HFFc6 (cell line): Measurements from ENCODE around the gene USP36. TPM values are rescaled to one million over a fixed set of nuclear protein-coding genes. Genes with fewer than 3 reads are reported as not detected.
"Not testable (repeated sequence)": the region's sequence is repeated elsewhere in the genome, so short reads cannot be mapped to it uniquely, and the experiment has no call there.

ENCODE experiments used
- DNase-seq: peaks from one replicate; pipeline ENCODE4 v3.0.0-alpha.2; 2018
- H3K27ac Mint-ChIP-seq: 2 replicates; pipeline ENCODE4 v1.8.0; 2020; ENCODE audit warnings: mild to moderate bottlenecking, mixed read lengths
- H3K27me3 Mint-ChIP-seq: 2 replicates; pipeline ENCODE4 v1.8.0; 2021; ENCODE audit warnings: mild to moderate bottlenecking, moderate library complexity, mixed read lengths; ENCODE audit not compliant: insufficient read depth
- H3K36me3 Mint-ChIP-seq: 2 replicates; pipeline ENCODE4 v1.8.0; 2021; ENCODE audit warnings: low read depth, mixed read lengths
- H3K4me1 Mint-ChIP-seq: 2 replicates; pipeline ENCODE4 v1.8.0; 2020; ENCODE audit warnings: low read depth, mixed read lengths
- H3K4me3 Mint-ChIP-seq: 2 replicates; pipeline ENCODE4 v1.8.0; 2020; ENCODE audit warnings: mild to moderate bottlenecking, moderate library complexity, mixed read lengths
- H3K9me3 Mint-ChIP-seq: 2 replicates; pipeline ENCODE4 v1.8.0; 2020; ENCODE audit warnings: mild to moderate bottlenecking, mixed read lengths
- CTCF ChIP-seq: fragments of 200-600 bp; sonication (generic); IDR thresholded peaks from 2 replicates; pipeline ENCODE4 v1.5.0; 2021; ENCODE audit warnings: antibody characterized with exemption, mild to moderate bottlenecking
- total RNA-seq, 6 experiments: library from RNA; stranded (reverse); fragmentation: NEBNext Ultra II Directional; extraction: Animal tissue kit (Norgen Biotek cat#: 25700); gene quantifications; 2 replicates in 1 of 6; 3 replicates in 5 of 6; pipeline ENCODE4 v1.2.3, GENCODE V29; 2021

Gene USP36
- total RNA-seq, 6 experiments from 2014 or later: 43.6 to 50.3 (median 46.2) TPM

DNA sequence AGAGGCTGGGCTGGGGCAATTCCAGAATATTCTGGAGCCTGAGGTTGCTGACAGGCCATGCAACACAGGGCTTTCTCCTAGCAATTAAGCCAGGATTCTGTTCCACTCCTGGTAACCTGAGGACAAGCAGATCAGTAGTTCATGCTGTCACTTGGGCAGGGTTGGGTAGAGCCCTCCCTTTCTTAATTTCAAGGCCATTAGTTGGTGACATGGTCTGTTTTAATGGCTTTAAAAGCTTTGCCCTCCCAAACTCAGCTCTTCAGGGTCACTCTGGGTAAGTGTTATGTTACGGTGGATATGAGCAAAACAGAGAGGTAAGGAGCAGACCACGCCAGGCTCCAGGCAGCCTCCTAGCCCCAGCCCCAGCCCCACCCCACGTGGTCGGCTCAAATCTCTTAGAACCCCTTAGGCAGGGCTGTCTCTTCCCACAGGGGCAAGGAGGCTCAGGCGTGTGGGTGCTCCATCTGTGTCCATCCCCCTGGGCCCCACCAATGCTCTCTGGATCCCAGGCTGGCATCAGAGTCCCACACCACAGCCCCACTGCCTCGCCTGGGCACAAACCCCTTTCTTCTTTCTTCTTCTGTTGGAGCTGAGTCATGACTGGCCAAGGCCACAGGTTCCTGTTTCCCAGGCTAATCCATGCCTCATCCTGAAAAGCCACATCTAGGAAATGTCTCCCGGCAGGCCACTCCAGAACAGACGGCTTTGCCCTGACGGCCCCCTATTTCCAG lies 34.9 kb upstream of the USP36 start:
- Mint-ChIP-seq H3K4me3 (peak overlapping the region; percentile 29; the same call in 1 of the 2 replicates), H3K27ac (peak overlapping the region; percentile 85), H3K36me3 (peaks cover 21% of the 10 kb centered on the region), H3K4me1 (peaks cover 68% of the 10 kb centered on the region), H3K27me3 (peaks cover 12% of the 10 kb centered on the region), H3K9me3 (no peaks in the 10 kb centered on the region)
- TF ChIP-seq CTCF: no peak
- no peak for DNase-seq

DNA sequence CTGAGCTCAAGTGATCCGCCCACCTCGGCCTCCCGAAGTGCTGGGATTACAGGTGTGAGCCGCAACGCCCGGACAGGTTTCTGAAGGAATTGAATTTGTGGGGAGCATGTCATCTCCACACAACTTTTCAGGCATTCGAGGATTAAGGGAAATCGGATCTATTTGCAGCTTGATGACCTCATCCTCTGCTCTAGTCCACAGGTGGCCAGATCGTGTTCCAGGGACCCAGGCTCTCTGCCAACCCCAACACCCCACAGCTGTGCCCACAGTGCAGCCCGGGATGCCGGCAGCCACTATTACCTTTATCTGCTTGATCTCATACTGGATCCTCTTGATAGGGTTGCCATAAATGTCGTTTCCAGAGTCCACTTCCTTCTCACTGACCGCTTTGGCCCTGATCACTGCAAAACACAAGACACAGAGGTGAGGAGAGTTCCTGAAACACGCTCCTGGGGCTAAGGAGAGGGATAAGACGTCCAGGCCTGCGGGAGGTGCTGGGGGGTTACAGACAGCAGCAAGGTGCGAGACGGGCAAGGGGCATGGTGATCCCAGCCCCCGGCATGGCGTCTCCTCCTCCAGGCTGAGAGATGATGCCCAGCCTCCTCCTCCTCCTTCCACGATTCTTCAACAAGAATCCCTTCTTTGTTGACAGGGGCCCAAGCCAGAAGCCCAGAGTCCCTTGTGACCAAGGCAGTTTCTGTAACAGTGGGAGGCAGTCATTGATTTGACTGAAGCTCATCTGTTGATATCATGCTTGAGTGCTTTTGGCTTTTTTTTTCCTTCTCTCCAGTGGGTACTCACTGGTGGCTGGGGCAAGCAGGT lies 33.1 kb upstream of the USP36 start:
- Mint-ChIP-seq H3K9me3 (no peaks in the 10 kb centered on the region), H3K36me3 (peaks cover 21% of the 10 kb centered on the region), H3K4me1 (peaks cover 63% of the 10 kb centered on the region), H3K4me3 (no peak overlapping the region), H3K27me3 (peaks cover 9% of the 10 kb centered on the region), H3K27ac (peak overlapping the region; percentile 54; the same call in 1 of the 2 replicates)
- DNase-seq: no peak
- no peak for TF ChIP-seq CTCF

- DNase-seq: no peak
- Mint-ChIP-seq H3K4me3 (no peak overlapping the region), H3K9me3 (no peaks in the 10 kb centered on the region), H3K36me3 (peaks cover 29% of the 10 kb centered on the region), H3K27ac (no peak overlapping the region), H3K4me1 (peaks cover 67% of the 10 kb centered on the region), H3K27me3 (peaks cover 13% of the 10 kb centered on the region)
- no peak for TF ChIP-seq CTCF
Measured at GRCh38 chr17:78872486-78872885, 31.9 kb upstream of the USP36 start.

GRCh38 chr17:78870621-78871020 lies 30.0 kb upstream of the USP36 start:
- H3K4me1 Mint-ChIP-seq: peaks cover 67% of the 10 kb centered on the region
- no peak overlapping the region for H3K27ac Mint-ChIP-seq
- H3K9me3 Mint-ChIP-seq: no peaks in the 10 kb centered on the region
- H3K27me3 Mint-ChIP-seq: peaks cover 14% of the 10 kb centered on the region
- peaks cover 29% of the 10 kb centered on the region for H3K36me3 Mint-ChIP-seq
- no peak overlapping the region for H3K4me3 Mint-ChIP-seq
- no peak for DNase-seq
- no peak for TF ChIP-seq CTCF

GRCh38 chr17:78868391-78868790 lies 27.8 kb upstream of the USP36 start:
- Mint-ChIP-seq H3K9me3 (peaks cover 3% of the 10 kb centered on the region; the same call in 1 of the 2 replicates), H3K27ac (peak overlapping the region; percentile 90), H3K27me3 (peaks cover 16% of the 10 kb centered on the region), H3K36me3 (peaks cover 37% of the 10 kb centered on the region), H3K4me3 (peak overlapping the region; percentile 77), H3K4me1 (peaks cover 55% of the 10 kb centered on the region)
- DNase-seq: peak; percentile 73
- TF ChIP-seq CTCF: no peak

DNA sequence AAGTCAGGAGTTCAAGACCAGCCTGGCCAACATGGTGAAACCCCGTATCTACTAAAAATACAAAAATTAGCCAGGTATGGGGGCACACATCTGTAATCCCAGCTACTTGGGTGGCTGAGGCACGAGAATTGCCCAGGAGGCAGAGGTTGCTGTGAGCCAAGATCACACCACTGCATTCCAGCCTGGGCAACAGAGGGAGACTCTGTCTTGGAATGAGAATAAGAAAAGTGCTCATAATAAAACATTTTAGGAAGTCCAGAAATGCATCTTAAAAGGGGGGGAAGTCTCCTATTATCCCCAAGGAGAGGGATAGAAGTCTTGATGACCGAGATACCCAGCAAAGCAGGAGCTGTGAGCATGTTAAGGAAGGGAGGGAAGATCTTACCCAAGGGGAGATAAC lies 26.4 kb upstream of the USP36 start:
- Mint-ChIP-seq H3K27me3 (peaks cover 21% of the 10 kb centered on the region), H3K36me3 (peaks cover 43% of the 10 kb centered on the region), H3K4me1 (peaks cover 62% of the 10 kb centered on the region), H3K27ac (peak overlapping the region; percentile 61)
- not testable (repeated sequence) for H3K4me3 Mint-ChIP-seq, DNase-seq, H3K9me3 Mint-ChIP-seq
